GM10266 (cell line): Measurements from ENCODE around the gene PID1.

Experiments used
- DNase-seq: peaks from one replicate; pipeline ENCODE4 v3.0.0; 2012; ENCODE audit errors: extremely low spot score
- CTCF ChIP-seq: IDR thresholded peaks from 2 replicates; pipeline ENCODE4 v1.5.1; 2012; ENCODE audit warnings: mild to moderate bottlenecking, low read depth; ENCODE audit not compliant: control insufficient read depth, insufficient read depth; ENCODE audit errors: missing control alignments

Gene PID1

DNA sequence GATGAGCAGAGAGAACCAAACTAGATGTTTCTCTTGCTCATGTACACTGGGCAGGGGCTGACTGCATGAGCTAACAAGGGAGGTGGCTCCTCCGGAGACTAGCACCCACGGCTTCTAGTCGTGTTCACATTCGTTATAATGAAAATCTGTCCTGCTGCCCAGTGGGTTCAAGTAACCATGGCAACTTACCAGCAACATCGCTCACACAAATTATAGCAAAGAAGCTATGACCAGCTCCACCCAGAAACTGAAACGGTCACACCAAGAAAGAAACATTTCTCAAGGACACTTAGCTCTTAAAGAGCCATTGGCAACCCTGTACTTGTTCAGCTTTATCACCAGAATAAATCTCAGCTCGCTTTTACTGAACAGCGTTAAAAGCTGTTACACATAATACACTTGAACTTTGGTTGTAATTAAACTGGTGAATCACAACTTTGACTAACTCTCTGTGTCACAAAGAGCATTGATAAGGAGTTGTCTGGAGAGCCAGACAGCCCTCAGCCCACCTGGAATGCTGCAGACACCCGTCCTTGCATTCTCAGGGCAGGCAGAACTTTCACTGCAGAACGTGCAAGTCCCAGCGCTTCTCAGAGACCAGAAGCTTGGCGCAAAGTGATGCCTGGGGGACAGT, 141.2 kb downstream of the PID1 start:
- no peak for DNase-seq
- TF ChIP-seq CTCF: no peak

GRCh38 chr2:229127471-229127870, 143.6 kb downstream of the PID1 start:
- no peak for TF ChIP-seq CTCF
- no peak for DNase-seq

GRCh38 chr2:229126066-229126465, 145.0 kb downstream of the PID1 start:
- no peak for DNase-seq
- no peak for TF ChIP-seq CTCF

GRCh38 chr2:229124136-229124535, 147.0 kb downstream of the PID1 start:
- no peak for DNase-seq
- TF ChIP-seq CTCF: no peak

DNA sequence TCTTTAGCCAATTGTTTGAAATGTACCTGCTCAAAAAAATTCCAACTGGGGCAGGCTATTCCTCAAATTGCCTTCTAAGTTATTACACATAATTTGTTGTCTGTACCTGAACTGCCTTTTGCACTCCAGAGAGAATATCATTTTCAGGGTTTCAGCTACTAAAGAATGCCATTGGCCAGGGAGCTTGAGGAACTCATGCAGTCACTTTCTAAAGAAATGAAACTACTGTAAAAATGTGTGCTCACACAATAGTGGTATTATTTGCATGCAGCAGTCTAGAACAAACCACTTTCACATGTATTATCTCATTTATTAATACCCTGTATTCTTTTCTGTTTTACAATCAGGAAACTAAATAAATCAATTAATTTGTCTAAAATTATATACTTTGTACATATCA, 152.2 kb downstream of the PID1 start:
- TF ChIP-seq CTCF: no peak
- no peak for DNase-seq

DNA sequence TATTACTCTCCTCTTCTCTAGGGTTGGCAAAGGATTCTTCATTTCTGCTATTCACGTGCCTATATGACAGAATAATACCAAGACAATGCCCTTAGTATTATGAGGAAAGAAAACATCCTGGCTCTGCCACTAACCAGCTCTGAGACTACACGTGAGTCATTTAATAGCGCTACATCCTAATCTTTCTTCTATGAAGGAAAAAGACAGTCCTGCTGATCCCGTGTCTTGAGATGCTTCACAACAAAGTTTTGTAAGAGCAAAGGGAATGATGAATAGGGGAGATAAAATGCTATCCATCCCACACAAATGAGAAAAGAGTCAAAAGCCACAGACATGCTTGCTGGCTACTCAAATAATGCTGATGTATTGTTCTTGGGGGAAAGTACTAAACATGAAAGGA, 152.8 kb downstream of the PID1 start:
- DNase-seq: no peak
- no peak for TF ChIP-seq CTCF

DNA sequence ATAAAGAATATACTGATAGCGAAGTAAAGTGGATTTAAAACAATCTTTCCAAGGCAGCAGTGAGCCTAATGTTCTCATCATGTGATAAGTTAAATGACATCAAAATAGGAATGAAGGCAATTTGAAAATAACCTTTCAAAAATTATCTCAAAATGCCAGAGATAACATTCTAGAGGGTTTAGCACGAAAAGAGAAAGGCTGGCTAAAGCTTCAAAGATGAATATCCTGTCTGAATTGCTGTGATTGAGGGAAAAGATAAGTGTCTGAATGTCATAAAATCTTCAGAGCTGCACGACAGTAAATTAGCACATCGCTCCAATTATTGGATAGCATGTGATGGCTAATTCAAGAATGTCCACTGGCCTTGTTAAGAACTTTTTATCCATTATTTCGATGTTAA, 159.3 kb downstream of the PID1 start:
- no peak for DNase-seq
- TF ChIP-seq CTCF: no peak
